Measurements from ENCODE around the gene CSPG4.

CSPG4 gene

GRCh38 chr15:75659928-75660645 is 52.6 kb downstream of the CSPG4 start:
- H3K9me3 Mint-ChIP-seq: no peaks in the 10 kb centered on the region
- H3K4me1 Mint-ChIP-seq: no peaks in the 10 kb centered on the region
- no peaks in the 10 kb centered on the region for H3K27me3 Mint-ChIP-seq
- no peak overlapping the region for H3K4me3 Mint-ChIP-seq
- H3K27ac Mint-ChIP-seq: no peak overlapping the region
- H3K36me3 Mint-ChIP-seq: no peaks in the 10 kb centered on the region

- Mint-ChIP-seq H3K4me3 (no peak overlapping the region), H3K27ac (no peak overlapping the region), H3K4me1 (no peaks in the 10 kb centered on the region), H3K9me3 (no peaks in the 10 kb centered on the region), H3K36me3 (no peaks in the 10 kb centered on the region), H3K27me3 (no peaks in the 10 kb centered on the region)
These were observed 53.4 kb downstream of the CSPG4 start for GRCh38 chr15:75659141-75659771.

- Mint-ChIP-seq H3K27ac (no peak overlapping the region), H3K4me3 (no peak overlapping the region), H3K36me3 (no peaks in the 10 kb centered on the region), H3K4me1 (peaks cover 3% of the 10 kb centered on the region), H3K9me3 (no peaks in the 10 kb centered on the region), H3K27me3 (no peaks in the 10 kb centered on the region)
These were observed 55.8 kb downstream of the CSPG4 start for GRCh38 chr15:75656813-75657212.

- no peaks in the 10 kb centered on the region for H3K9me3 Mint-ChIP-seq
- H3K4me1 Mint-ChIP-seq: peaks cover 8% of the 10 kb centered on the region
- H3K27ac Mint-ChIP-seq: no peak overlapping the region
- no peaks in the 10 kb centered on the region for H3K27me3 Mint-ChIP-seq
- H3K4me3 Mint-ChIP-seq: no peak overlapping the region
- no peaks in the 10 kb centered on the region for H3K36me3 Mint-ChIP-seq
These were observed 56.3 kb downstream of the CSPG4 start for GRCh38 chr15:75656331-75656730.

GRCh38 chr15:75655931-75656330 is 56.7 kb downstream of the CSPG4 start:
- H3K36me3 Mint-ChIP-seq: no peaks in the 10 kb centered on the region
- no peak overlapping the region for H3K27ac Mint-ChIP-seq

GRCh38 chr15:75654201-75654907 is 58.3 kb downstream of the CSPG4 start:
- no peaks in the 10 kb centered on the region for H3K27me3 Mint-ChIP-seq
- no peaks in the 10 kb centered on the region for H3K9me3 Mint-ChIP-seq
- H3K36me3 Mint-ChIP-seq: no peaks in the 10 kb centered on the region
- H3K4me3 Mint-ChIP-seq: no peak overlapping the region
- no peak overlapping the region for H3K27ac Mint-ChIP-seq
- peaks cover 26% of the 10 kb centered on the region for H3K4me1 Mint-ChIP-seq

More at GRCh38 chr15:75655931-75656330, 56.7 kb downstream of the CSPG4 start:
- H3K9me3 Mint-ChIP-seq: no peaks in the 10 kb centered on the region
- H3K27me3 Mint-ChIP-seq: no peaks in the 10 kb centered on the region
- H3K4me3 Mint-ChIP-seq: no peak overlapping the region
- peaks cover 12% of the 10 kb centered on the region for H3K4me1 Mint-ChIP-seq

GRCh38 chr15:75653347-75653913 is 59.2 kb downstream of the CSPG4 start:
- Mint-ChIP-seq H3K4me1 (peaks cover 26% of the 10 kb centered on the region), H3K4me3 (no peak overlapping the region), H3K27me3 (no peaks in the 10 kb centered on the region), H3K36me3 (no peaks in the 10 kb centered on the region), H3K27ac (peak overlapping the region; percentile 23), H3K9me3 (no peaks in the 10 kb centered on the region)

GRCh38 chr15:75651810-75652543 is 60.7 kb downstream of the CSPG4 start:
- Mint-ChIP-seq H3K27ac (peak overlapping the region; percentile 70), H3K4me3 (no peak overlapping the region), H3K4me1 (peaks cover 28% of the 10 kb centered on the region)

GRCh38 chr15:75650908-75651809 is 61.5 kb downstream of the CSPG4 start:
- no peaks in the 10 kb centered on the region for H3K27me3 Mint-ChIP-seq
- no peak overlapping the region for H3K4me3 Mint-ChIP-seq
- no peaks in the 10 kb centered on the region for H3K36me3 Mint-ChIP-seq
- no peaks in the 10 kb centered on the region for H3K9me3 Mint-ChIP-seq
- H3K4me1 Mint-ChIP-seq: peaks cover 36% of the 10 kb centered on the region
- H3K27ac Mint-ChIP-seq: no peak overlapping the region

More at GRCh38 chr15:75651810-75652543, 60.7 kb downstream of the CSPG4 start:
- no peaks in the 10 kb centered on the region for H3K9me3 Mint-ChIP-seq
- no peaks in the 10 kb centered on the region for H3K36me3 Mint-ChIP-seq
- H3K27me3 Mint-ChIP-seq: no peaks in the 10 kb centered on the region

GRCh38 chr15:75649848-75650247 is 62.8 kb downstream of the CSPG4 start:
- Mint-ChIP-seq H3K27me3 (no peaks in the 10 kb centered on the region), H3K27ac (no peak overlapping the region), H3K4me3 (peak overlapping the region; percentile 47), H3K9me3 (no peaks in the 10 kb centered on the region), H3K36me3 (no peaks in the 10 kb centered on the region), H3K4me1 (peaks cover 38% of the 10 kb centered on the region)

- H3K4me1 Mint-ChIP-seq: peaks cover 38% of the 10 kb centered on the region
- H3K27me3 Mint-ChIP-seq: no peaks in the 10 kb centered on the region
- H3K4me3 Mint-ChIP-seq: peak overlapping the region; percentile 78
- no peaks in the 10 kb centered on the region for H3K36me3 Mint-ChIP-seq
- peak overlapping the region; percentile 51 for H3K27ac Mint-ChIP-seq
- H3K9me3 Mint-ChIP-seq: no peaks in the 10 kb centered on the region
These were observed 63.4 kb downstream of the CSPG4 start for GRCh38 chr15:75649045-75649761.

- H3K4me3 Mint-ChIP-seq: peak overlapping the region; percentile 78
- peak overlapping the region; percentile 51 for H3K27ac Mint-ChIP-seq
- H3K27me3 Mint-ChIP-seq: no peaks in the 10 kb centered on the region
- peaks cover 38% of the 10 kb centered on the region for H3K4me1 Mint-ChIP-seq
- H3K36me3 Mint-ChIP-seq: no peaks in the 10 kb centered on the region
- no peaks in the 10 kb centered on the region for H3K9me3 Mint-ChIP-seq
These were observed 64.3 kb downstream of the CSPG4 start for GRCh38 chr15:75648156-75649000.

- Mint-ChIP-seq H3K4me3 (peak within 1 kb of the TSS; percentile 88), H3K27ac (peak within 1 kb of the TSS; percentile 65), H3K27me3 (no peaks in the 10 kb centered on the region), H3K9me3 (no peaks in the 10 kb centered on the region), H3K4me1 (peaks cover 38% of the 10 kb centered on the region), H3K36me3 (no peaks in the 10 kb centered on the region)
These were observed 65.1 kb downstream of the CSPG4 start, which contains the start of gene SNX33 for GRCh38 chr15:75647370-75648155. TSS of gene SNX33 (plus strand) at chr15:75647912. CDS start at chr15:75649103, 1,191 bp downstream.

Measured in activated naive CD4-positive, alpha-beta T cell treated with anti-CD3 and anti-CD28 coated beads, Interleukin-2, amount 50 U/mL, for 24 hours (primary cell).